GM18909 (cell line): Measurements from ENCODE around the gene GGT6.
"Not testable (repeated sequence)": the region's sequence is repeated elsewhere in the genome, so short reads cannot be mapped to it uniquely, and the experiment has no call there.

ENCODE experiments used
- ATAC-seq: cut with Tn5 transposase; IDR thresholded peaks from one replicate; pipeline ENCODE4 v1.9.1; 2021; ENCODE audit warnings: mild to moderate bottlenecking; ENCODE audit not compliant: unreplicated experiment, poor library complexity

The GGT6 gene

DNA sequence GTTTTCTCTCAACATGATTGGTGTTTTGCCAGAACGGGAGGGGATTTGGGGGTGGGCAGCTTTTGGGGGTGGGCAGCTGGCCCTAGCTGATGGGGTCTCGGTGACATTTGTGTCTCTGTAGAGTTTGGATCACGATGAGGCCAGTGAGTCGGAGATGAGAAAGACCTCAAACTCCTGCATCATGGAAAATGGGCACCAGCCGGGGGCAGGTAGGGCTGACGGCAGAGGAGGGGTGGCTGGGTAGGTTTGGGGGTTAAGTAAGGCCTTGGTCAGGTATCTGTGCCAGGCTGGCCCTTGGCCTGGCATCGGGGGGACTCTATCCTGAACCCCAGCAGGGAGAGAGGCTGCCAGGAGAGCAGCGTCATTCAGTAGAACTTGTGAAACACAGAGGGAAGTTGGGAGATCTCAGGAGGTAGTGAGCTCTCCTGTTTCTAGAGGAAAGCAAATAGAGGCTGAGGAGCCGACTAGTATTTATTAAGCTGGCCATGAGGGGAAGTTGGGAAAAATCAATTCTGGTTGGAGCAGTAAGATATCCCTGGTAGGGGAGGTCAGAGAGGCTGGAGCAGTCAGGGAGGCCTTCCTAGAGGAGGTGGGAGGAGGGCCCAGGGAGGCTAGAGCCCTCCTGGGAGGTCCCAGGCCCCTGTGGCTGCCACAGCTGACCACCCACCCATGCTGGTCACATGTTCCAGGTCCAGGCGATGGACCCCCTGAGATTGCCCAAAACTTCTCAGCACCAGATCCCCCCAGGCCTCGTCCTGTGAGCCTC, 32.0 kb upstream of the GGT6 start:
- no peak for ATAC-seq

GRCh38 chr17:4591529-4591928, 31.2 kb upstream of the GGT6 start:
- ATAC-seq: no peak

DNA sequence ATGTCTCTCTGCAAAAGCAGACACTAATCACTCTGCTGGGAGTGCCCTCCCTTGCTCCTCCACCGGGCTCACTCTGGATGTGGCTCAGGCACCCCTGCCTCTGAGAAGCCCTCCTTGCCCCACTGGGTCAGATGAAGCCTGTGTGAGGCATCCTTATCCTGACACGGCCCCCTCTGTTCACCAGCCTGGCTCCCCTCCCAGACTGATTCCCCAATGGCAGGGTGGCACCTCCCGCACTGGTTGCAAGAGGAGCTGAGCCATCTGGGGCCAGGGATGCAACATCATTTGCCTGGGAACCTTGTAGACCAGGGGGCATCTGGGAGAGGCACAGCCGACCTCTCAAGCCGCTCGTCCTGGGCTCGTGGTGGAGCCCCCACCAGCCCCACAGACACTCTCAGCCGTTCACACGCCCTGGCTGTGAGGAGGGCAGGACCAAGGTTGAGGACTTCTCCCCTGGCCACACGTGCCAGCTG, 30.6 kb upstream of the GGT6 start:
- no peak for ATAC-seq

DNA sequence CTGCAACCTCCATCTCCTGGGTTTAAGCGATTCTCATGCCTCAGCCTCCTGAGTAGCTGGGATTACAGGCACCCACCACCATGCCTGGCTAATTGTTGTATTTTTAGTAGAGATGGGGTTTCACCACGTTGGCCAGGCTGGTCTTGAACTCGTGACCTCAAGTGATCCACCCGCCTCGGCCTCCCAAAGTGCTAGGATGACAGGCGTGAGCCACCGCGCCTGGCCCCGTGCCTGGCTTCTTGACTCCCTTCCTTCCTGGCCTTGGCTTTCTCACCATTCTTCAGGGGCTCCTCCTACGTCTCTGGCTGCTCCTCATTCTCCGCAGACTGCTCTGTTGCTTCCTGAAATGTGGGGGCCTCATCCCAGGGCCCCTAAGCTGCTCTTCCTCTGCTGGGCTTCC, 29.7 kb upstream of the GGT6 start:
- not testable (repeated sequence) for ATAC-seq

DNA sequence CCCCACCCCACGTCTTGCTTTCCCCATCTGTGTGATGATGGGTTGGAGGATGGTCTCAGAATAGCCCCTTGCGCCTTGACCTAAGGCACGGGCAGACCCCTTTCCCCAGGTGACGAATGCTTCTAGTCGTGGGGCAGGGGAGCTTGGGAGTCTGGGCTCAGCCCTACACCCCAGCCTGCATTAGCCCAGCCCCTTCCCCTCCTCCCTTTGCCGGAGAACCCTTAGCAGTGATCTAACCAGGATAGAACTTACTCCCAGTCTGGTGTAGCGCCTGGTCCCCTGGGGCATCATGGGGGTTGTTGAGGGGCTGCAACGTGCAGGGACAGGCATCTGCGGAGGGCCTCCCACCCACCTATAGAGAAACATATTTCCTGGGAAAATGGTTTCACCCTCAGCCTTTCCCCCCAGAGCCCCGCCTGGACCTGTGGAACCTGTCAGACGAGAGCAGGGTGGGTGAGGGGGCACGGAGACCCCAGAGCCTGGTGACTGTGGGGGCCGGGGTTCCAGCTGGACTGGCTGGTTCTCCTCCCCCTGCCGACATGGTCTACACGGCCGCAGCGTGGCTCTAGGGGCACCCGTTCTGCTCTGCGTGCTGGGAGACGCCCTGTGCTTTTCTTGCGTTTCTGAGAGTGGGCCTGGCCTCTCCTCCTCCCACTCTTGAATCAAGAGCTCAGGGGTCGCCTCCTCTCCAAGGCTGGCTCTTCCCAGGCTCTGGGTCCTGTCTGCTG, 28.7 kb upstream of the GGT6 start:
- no peak for ATAC-seq

DNA sequence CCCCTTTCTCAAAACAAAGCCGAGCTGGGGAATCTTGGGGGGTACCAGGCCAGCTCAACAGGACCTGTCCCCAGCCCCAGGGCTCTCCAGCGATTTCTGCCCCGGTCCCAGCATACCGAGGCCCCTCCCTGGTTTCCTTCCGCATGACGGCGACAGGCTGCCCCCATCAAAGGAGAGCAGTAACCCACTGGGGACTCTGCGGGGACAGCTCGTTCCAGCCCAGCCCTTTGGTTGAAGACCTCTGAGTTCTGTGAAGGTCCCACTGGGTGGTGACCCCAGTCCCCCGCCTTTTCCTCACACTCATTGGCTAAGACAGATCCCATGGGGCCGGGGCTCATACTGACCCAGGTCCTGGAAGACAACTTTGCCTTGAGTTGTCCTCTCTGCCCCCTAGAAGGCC, 28.0 kb upstream of the GGT6 start:
- ATAC-seq: no peak

- ATAC-seq: no peak
Observed at GRCh38 chr17:4587803-4588202, 27.4 kb upstream of the GGT6 start.

DNA sequence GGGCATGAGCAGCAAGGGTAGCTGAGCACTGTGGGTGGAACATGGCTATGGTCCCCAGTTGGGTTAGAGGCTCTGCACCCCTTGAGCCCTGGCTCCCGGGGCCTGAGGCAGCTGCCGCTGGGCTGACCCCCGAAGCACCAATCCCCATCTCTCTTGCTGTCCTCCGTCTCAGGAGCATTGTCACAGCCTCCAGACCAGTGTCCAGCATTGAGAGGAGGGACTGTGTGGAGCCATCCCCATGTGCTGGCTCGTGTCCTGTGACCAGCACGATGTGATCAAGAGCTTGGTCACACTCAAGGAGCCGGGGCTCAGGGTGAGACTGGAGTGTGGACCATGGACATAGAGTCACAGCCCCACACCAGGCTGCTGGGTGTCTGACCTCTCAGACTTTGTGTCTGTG, 26.8 kb upstream of the GGT6 start:
- no peak for ATAC-seq

DNA sequence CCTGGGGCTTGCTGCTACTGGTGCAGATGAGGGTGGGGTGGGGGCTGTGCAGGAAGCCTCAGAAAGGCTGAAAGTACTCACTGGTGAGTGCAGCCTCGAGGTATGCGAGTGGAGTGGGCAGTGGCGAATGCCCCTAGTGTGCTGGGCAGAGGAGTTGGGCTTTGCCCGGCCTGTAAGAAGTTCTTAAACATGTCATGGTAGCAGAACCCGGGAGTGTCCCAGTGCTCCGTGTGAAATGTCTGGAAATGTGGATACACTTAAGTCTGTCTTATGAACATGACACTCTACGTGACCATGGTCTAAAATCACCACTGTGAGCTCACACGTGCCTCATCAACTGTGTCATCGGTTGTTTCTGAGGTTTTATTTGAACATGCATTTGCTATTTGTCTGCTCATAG, 25.7 kb upstream of the GGT6 start:
- ATAC-seq: no peak

- ATAC-seq: no peak
Observed at GRCh38 chr17:4585638-4585994, 25.2 kb upstream of the GGT6 start.

DNA sequence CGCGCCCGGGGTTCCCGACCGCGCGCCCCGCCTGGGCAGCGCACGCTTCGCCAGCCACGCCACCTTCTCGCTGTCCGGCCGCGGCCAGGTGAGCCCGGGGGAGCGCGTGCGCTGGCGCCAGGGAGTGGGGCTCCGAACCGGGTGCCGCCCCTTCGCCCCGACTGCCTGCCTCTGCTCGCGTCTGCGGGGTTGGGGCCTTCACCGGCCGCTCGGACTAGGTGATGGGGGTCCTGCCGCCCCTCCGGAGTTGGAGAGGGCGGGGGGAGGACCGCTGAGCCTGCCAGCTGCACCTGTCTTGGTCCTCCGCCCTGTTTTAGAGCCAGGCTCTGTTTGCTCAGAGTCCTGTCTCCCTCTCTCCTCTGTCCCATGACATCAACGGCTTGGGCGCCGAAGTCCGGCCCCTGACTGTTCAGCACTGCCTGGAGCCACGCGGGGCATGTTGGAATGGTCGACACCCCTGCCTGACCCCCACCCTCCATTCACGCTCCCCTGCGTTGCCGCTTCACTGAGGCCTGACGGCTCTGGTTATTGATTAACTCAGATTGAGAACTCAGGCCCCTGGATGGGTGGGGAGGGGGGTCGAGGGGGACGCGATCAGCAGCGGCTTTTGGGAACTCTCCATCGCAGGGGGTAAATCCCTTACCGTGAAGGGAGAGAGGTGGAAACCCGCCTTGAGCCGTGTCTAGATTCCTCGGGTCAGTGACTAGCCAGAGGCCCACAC, 24.7 kb upstream of the GGT6 start:
- no peak for ATAC-seq

GRCh38 chr17:4584101-4584916, 23.9 kb upstream of the GGT6 start, which contains the start of gene SMTNL2:
Gene SMTNL2, plus strand, starts transcription at chr17:4584529. Its CDS starts 77 bp downstream, at chr17:4584606.
- ATAC-seq: no peak

DNA sequence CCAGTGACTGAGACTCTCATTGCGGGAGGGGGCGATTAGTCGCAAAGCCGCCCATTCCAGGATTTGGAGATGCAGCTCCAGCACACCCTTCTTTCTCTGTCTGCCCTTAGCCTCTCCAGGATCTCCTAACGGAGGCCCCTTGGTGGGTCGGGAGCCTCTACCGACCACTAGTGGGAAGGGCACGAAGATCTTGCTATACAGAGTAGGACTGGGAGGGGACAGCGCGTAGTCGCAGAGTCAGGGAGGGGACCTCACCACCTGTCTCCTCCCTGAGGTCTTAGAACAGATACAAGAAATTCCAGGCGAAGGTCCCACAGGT, 23.4 kb upstream of the GGT6 start:
- no peak for ATAC-seq

GRCh38 chr17:4583206-4583605, 22.8 kb upstream of the GGT6 start:
- ATAC-seq: no peak

- no peak for ATAC-seq
Observed at GRCh38 chr17:4582691-4583090, 22.3 kb upstream of the GGT6 start.

- ATAC-seq: no peak
Observed at GRCh38 chr17:4582101-4582501, 21.7 kb upstream of the GGT6 start.

DNA sequence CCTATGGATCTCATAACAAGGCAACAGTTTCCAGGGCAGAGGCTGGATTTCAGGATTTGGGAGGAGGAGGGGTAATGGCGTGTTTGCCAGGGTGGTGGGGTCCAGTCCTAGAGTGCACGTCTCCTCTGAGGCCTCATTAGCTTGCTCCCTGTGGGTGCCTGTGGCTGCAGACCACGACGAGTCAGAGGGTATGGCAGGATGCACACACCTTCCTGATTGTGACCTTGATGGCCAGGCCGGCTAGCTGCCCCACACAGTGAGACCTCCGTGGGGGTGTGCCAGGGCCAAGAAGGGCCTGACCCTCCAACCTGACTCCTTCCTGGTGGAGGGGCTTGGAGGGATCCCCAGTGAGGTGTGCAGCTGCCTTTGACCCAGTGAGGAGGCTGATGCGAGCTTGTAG, 19.9 kb upstream of the GGT6 start:
- ATAC-seq: no peak

DNA sequence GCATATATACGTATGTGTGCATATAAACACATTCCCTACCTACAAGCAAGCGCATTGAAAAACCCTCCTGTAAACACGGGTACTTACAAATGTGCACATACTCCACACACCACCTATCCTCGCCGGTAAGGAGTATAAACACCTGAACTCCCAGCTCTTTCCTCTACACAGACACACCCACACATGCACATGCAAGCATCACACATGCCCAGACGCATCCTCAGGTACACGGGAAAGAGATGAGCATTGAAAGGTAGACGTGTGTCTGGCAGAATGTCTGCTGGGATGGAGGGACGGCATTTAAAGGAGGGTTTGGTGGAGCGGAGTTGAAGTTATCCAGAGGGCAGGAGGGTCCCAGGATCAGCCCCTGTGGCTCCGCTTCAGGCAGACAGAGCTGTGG, 19.3 kb upstream of the GGT6 start:
- ATAC-seq: no peak

GRCh38 chr17:4578349-4578748, 18.0 kb upstream of the GGT6 start:
- not testable (repeated sequence) for ATAC-seq

GRCh38 chr17:4577386-4577993, 17.1 kb upstream of the GGT6 start:
- no peak for ATAC-seq
